Measurements from ENCODE around the gene PCNA. TPM values are rescaled to one million over a fixed set of nuclear protein-coding genes. Genes with fewer than 3 reads are reported as not detected.

The PCNA gene
- total RNA-seq, 4 donors from 2014 or later = 25.0 to 37.8 (median 35.9) TPM

DNA sequence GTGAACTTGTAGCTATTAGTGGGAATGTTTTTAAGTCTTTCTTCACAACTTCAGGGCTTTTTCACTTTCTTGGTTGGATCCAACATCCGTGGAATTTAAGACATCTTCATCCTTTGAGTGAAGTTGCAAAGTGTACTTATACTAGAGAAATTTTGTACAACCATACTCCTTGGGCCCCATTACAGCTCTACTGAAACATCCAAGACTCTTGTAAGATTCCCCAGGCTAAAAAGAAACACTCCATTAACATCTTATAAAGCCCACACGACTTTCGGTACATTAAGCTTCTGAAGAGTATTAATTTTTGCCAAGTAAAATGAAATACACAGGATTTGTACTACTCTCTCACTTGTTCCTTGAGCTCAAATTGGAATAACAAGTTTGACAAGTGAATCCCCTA is 5.4 kb downstream of the PCNA start:
- Histone ChIP-seq H3K4me3 (no peak overlapping the region), H3K27me3 (no peaks in the 10 kb centered on the region), H3K9me3 (no peaks in the 10 kb centered on the region), H3K4me1 (peaks cover 24 to 37% (median 32%) of the 10 kb centered on the region in 4 donors), H3K27ac (replicated peaks in 1 of 4) (no peak overlapping the region), H3K36me3 (peaks cover 5 to 59% (median 36%) of the 10 kb centered on the region in 4 donors)
- intact Hi-C loops (cut with DNase I) = no loop called here
- WGBS = 88% methylated on average over 3 of the region's 3 CpGs
- TF ChIP-seq POLR2AphosphoS5 (IDR thresholded peaks at IDR 0.05) (no peak), POLR2A (IDR thresholded peaks at IDR 0.05; ENCODE audit: low read depth) (no peak), EP300 (IDR thresholded peaks at IDR 0.05) (no peak)
- TF ChIP-seq, protein P1, sequence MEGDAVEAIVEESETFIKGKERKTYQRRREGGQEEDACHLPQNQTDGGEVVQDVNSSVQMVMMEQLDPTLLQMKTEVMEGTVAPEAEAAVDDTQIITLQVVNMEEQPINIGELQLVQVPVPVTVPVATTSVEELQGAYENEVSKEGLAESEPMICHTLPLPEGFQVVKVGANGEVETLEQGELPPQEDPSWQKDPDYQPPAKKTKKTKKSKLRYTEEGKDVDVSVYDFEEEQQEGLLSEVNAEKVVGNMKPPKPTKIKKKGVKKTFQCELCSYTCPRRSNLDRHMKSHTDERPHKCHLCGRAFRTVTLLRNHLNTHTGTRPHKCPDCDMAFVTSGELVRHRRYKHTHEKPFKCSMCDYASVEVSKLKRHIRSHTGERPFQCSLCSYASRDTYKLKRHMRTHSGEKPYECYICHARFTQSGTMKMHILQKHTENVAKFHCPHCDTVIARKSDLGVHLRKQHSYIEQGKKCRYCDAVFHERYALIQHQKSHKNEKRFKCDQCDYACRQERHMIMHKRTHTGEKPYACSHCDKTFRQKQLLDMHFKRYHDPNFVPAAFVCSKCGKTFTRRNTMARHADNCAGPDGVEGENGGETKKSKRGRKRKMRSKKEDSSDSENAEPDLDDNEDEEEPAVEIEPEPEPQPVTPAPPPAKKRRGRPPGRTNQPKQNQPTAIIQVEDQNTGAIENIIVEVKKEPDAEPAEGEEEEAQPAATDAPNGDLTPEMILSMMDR (IDR thresholded peaks at IDR 0.05) = no peak
- no peak for DNase-seq (ENCODE audit: extremely low spot score)

DNA sequence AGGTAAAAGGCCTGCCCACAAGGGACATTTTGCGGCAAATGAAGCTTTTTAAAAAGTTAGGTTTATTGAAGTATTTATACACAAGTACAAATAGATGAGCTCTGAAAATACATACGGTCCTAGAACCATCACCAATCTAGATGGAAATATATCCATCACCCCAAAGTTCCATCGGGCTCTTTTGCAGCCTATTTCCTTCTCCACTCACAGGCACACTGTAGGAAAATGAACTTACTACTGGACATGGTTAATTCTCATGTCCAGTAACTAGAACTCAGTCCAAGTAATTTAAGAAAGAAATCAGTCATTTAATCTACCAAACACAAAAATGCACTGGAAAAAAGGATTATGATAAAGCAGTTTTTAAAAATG is 6.2 kb downstream of the PCNA start:
- intact Hi-C loops (cut with DNase I) = no loop called here
- WGBS = 40% methylated on average over 3 of the region's 3 CpGs
- H3K4me3 ChIP-seq = peak overlapping the region; percentile 65 to 96 (median 82)
- no peak for DNase-seq (ENCODE audit: extremely low spot score)
- H3K4me1 ChIP-seq = peaks cover 19 to 30% (median 25%) of the 10 kb centered on the region in 4 donors
- H3K9me3 ChIP-seq = no peaks in the 10 kb centered on the region
- H3K27ac ChIP-seq (replicated peaks in 1 of 4) = peak overlapping the region; percentile 91 to 97 (median 94)
- H3K27me3 ChIP-seq = no peaks in the 10 kb centered on the region
- TF ChIP-seq, protein P1 (IDR thresholded peaks at IDR 0.05) = no peak
- TF ChIP-seq POLR2A (IDR thresholded peaks at IDR 0.05; ENCODE audit: low read depth) (no peak), EP300 (IDR thresholded peaks at IDR 0.05) (no peak), POLR2AphosphoS5 (IDR thresholded peaks at IDR 0.05) (no peak)
- H3K36me3 ChIP-seq = peaks cover 5 to 67% (median 44%) of the 10 kb centered on the region in 4 donors

DNA sequence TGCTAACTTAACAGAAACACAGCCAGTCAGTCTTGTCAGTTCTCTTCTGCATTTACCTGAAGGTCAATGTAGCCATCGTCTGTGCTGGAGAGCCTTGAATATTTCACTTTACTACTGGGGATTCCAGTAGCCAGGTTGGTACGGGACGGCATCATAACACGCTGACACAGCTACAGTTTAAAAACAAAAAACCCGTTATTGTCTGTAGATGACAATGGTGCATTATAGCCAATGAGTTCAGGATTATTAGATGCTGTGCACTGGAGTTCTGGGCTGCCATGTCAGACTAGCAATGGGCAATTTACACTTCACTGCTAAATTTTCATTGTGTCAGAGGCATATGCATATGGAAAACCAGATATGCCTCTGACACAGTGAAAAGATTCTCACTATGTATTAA is 10.5 kb downstream of the PCNA start:
- intact Hi-C loops (cut with DNase I) = no loop called here
- H3K27ac ChIP-seq (replicated peaks in 1 of 4) = no peak overlapping the region
- WGBS = 86% methylated on average over 5 of the region's 5 CpGs
- DNase-seq (ENCODE audit: extremely low spot score) = no peak
- H3K9me3 ChIP-seq = no peaks in the 10 kb centered on the region
- H3K27me3 ChIP-seq = no peaks in the 10 kb centered on the region
- H3K4me3 ChIP-seq = no peak overlapping the region
- H3K36me3 ChIP-seq = peaks cover 23 to 73% (median 65%) of the 10 kb centered on the region in 4 donors
- peaks cover 14 to 23% (median 16%) of the 10 kb centered on the region in 4 donors for H3K4me1 ChIP-seq
- TF ChIP-seq EP300 (IDR thresholded peaks at IDR 0.05) = no peak
- TF ChIP-seq, protein P1 (IDR thresholded peaks at IDR 0.05) = no peak

DNA sequence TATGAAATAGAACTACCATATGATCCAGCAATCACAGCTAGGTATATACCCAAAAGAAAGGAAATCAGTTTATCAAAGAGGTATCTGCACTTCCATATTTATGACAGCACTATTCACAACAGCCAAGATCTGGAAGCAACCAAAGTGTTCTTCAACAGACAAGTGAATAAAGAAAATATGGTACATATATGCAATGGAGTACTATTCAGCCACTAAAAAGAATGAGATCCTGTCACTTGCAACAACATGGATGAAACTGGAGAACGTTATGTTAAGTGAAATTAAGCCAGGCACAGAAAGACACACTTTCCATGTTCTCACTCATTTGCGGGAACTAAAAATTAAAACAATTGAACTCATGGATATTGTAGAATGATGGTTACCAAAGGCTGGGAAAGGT is 15.3 kb downstream of the PCNA start:
- intact Hi-C loops (cut with DNase I) = loop anchor here (5.0 kb wide), 1 partner anchor 142 kb away; no protein-coding TSS in a partner anchor

More for the DNA sequence above, 15.3 kb downstream of the PCNA start:
- 100% methylated on average over 2 of the region's 2 CpGs for WGBS
- Histone ChIP-seq H3K36me3 (peaks cover 34 to 99% (median 84%) of the 10 kb centered on the region in 4 donors), H3K4me3 (no peak overlapping the region), H3K4me1 (peaks cover 0 to 11% (median 0%) of the 10 kb centered on the region in 4 donors), H3K27ac (replicated peaks in 1 of 4) (no peak overlapping the region), H3K27me3 (no peaks in the 10 kb centered on the region), H3K9me3 (no peaks in the 10 kb centered on the region)
- no peak for TF ChIP-seq POLR2A (IDR thresholded peaks at IDR 0.05; ENCODE audit: low read depth)
- no peak for TF ChIP-seq POLR2AphosphoS5 (IDR thresholded peaks at IDR 0.05)
- TF ChIP-seq, protein P1 (IDR thresholded peaks at IDR 0.05) = no peak
- no peak for TF ChIP-seq EP300 (IDR thresholded peaks at IDR 0.05)
- no peak for DNase-seq (ENCODE audit: extremely low spot score)

All from esophagus muscularis mucosa (tissue), 4 donors.